ENCODE data around the gene TPSG1. TPM values are rescaled to one million over a fixed set of nuclear protein-coding genes. Genes with fewer than 3 reads are reported as not detected.

Gene TPSG1
- total and polyA plus RNA-seq, 12 donors, result 0.06 to 0.37 TPM; not detected in 10

- Histone ChIP-seq H3K27me3 (peaks cover 16 to 54% (median 43%) of the 10 kb centered on the region in 7 donors), H3K36me3 (no peaks in the 10 kb centered on the region), H3K27ac (no peak overlapping the region), H3K9me3 (no peaks in the 10 kb centered on the region), H3K4me3 (no peak overlapping the region), H3K4me1 (no peaks in the 10 kb centered on the region)
- WGBS, 2 donors, result 71 to 75% methylated on average over 15 of the region's 15 CpGs
- intact Hi-C loops (cut with DNase I), result no loop called here
- no peak for TF ChIP-seq CTCF (IDR thresholded peaks at IDR 0.05)
- ATAC-seq (no peak), DNase-seq (no peak)
These were observed 38.7 kb upstream of the TPSG1 start for GRCh38 chr16:1263591-1264344.

GRCh38 chr16:1262846-1263221, 37.8 kb upstream of the TPSG1 start:
- no peak overlapping the region for H3K4me3 ChIP-seq
- H3K9me3 ChIP-seq, result no peaks in the 10 kb centered on the region
- TF ChIP-seq CTCF (IDR thresholded peaks at IDR 0.05), result no peak
- intact Hi-C loops (cut with DNase I), result no loop called here
- no peak for DNase-seq
- WGBS, 2 donors, result 78 to 87% methylated on average over 9 of the region's 9 CpGs
- H3K27me3 ChIP-seq, result peaks cover 16 to 60% (median 49%) of the 10 kb centered on the region in 7 donors
- no peaks in the 10 kb centered on the region for H3K4me1 ChIP-seq
- H3K36me3 ChIP-seq, result no peaks in the 10 kb centered on the region
- ATAC-seq, result no peak
- H3K27ac ChIP-seq, result no peak overlapping the region

- H3K27me3 ChIP-seq, result peaks cover 16 to 65% (median 54%) of the 10 kb centered on the region in 7 donors
These were observed 37.3 kb upstream of the TPSG1 start for GRCh38 chr16:1262210-1262845.

More at GRCh38 chr16:1262210-1262845, 37.3 kb upstream of the TPSG1 start:
- Histone ChIP-seq H3K9me3 (no peaks in the 10 kb centered on the region), H3K4me1 (no peaks in the 10 kb centered on the region), H3K4me3 (no peak overlapping the region), H3K36me3 (no peaks in the 10 kb centered on the region), H3K27ac (no peak overlapping the region)
- intact Hi-C loops (cut with DNase I), result no loop called here
- ATAC-seq (no peak), DNase-seq (no peak)
- 80 to 82% methylated on average over 32 of the region's 32 CpGs for WGBS, 2 donors
- no peak for TF ChIP-seq CTCF (IDR thresholded peaks at IDR 0.05)
